ENCODE data around the gene REL.
"Not testable (repeated sequence)": the region's sequence is repeated elsewhere in the genome, so short reads cannot be mapped to it uniquely, and the experiment has no call there.

Gene REL

GRCh38 chr2:60881047-60881932 lies at the start of gene REL:
TSS of gene REL (plus strand) at chr2:60881574. CDS start at chr2:60881841, 267 bp downstream.
- DNase-seq, result peak; percentile 91 to 92

DNA sequence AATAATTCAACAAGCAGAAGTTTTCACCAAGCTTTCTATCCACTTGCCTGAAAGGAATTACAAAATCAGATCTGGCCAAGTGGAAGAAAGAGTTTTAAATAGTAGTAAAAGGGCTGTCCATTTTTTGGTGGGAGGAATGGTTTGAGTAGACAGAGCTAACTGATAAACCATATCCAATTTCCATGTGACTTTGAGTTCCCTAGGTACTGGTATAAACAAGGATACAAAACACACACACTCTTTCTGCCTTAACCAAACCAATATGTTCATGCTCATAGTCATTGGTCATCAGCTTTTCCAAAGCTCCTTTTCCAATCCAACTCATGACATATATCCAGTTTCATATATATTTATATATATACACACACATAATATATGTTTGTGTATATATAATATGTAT lies 49.5 kb upstream of the REL start:
- DNase-seq, result no peak

DNA sequence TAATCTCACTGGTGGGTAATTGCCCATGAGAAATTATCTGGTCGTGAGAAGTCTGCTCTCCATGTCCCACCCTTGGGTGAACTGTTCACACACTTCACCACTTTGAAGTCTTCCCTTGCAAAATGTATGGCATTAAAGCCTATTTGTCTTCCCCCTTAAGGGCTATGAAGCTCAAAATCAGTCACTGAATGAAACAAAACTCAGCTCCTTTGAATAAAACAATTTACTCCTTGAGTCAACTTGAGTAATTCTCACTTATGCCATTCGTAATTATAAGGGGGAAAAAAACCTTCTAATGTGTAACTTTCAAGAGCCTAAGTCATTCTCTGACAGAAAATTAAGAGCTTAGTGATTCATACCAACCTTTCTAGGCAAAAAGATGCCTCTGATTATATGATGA lies 48.8 kb upstream of the REL start:
- DNase-seq, result no peak

DNA sequence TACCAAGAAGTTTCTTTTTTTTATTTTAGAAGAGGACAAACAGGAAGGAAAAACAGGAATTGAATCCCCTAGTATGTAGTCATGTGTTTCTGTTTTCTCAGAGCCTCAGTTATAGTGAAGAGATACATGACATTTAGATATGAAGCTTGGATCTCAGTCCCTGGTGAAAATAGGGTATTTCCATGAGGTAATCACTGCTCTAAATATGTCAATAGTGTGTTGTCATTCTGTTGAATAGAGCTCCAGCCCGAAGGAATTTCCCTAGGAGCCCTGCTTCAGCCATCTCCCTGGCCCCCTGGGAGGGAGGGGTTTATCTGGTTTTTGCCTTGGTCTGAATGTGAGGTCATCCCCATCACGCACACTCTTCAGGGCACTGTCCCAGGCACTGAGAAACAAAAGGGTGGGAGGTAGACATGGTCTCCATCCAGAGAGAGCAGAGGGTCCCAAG lies 47.1 kb upstream of the REL start:
- DNase-seq, result no peak

GRCh38 chr2:60836491-60836890 lies 44.9 kb upstream of the REL start:
- DNase-seq, result no peak

DNA sequence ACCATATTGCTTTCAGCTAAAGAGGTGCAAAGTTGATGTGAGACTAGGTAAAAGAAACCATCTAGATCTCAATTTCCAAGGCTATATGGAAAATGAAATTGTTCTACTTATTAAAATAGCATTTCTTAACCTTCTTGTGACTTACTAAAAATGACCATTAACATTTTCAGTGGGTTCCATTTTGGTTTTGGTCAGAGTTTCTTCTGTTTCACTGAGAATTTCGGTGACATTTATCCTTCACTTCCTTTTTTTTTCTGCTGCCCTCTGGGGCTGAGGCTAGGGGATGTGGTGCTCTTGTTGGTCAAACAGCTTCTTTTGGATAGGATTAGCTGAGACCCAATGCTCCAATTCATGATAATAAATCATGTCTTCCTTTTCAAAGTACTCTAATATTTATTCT lies 44.3 kb upstream of the REL start:
- no peak for DNase-seq

GRCh38 chr2:60838481-60838880 lies 42.9 kb upstream of the REL start:
- no peak for DNase-seq

- DNase-seq, result no peak
These were observed 42.1 kb upstream of the REL start for GRCh38 chr2:60839126-60839813.

GRCh38 chr2:60840880-60841279 lies 40.5 kb upstream of the REL start:
- no peak for DNase-seq

DNA sequence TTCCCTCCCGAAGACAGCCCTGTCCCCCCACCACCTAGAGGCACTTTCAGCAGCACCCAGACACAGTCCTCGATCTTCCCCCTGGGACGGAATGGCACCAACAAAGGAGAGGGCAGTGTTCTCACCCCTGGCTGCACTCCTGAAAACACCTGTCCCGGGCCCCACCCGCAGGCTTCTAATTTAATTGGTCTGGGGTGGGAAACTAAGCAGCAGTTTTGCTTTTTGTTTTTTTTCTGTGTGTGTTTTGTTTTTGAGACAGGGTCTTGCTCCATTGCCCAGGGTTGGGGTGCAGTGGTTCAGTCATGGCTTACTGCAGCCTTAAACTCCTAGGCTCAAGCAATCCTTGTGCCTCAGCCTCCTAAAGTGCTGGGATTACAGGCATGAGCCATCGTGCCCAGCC lies 38.4 kb upstream of the REL start:
- no peak for DNase-seq

DNA sequence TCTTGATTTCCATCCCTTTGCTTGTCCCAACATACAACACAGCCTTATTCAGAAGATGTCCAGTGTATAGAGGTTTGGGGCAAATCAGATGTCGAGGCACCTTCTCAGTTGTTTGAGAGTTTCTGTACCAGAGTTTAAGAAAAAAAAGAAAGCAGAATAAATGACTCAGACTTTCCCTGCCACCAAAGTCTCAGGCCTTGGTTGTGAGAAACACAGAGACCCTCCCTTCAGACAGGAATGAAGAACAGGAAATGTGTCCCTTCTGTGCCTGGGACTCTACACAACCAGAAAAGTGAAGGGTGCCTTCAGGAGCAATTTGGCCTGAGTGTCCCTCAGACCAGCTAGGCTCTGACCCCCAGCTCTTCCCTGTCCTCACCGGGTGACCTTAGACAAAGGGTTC lies 37.3 kb upstream of the REL start:
- DNase-seq, result no peak

DNA sequence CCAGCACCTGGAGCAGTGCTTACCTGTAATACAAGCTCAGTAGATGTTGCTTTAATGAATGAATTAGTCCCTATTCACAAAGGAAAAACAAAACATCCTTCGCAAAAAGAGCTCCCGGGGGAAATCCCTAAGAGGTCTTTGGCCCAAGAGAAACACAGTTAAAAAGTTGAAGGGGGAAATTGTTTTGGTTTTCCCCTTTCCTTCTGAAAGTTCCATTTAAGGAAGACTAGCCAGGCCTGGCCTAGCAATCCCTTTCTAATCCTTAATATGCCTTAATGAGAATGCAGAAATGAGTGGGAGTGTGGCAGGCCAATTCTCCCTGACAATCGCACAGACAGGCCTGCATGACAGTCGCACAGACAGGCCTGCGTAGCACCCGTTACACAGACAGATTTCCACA lies 33.5 kb upstream of the REL start:
- no peak for DNase-seq

GRCh38 chr2:60849187-60849586 lies 32.2 kb upstream of the REL start:
- DNase-seq, result no peak

- no peak for DNase-seq
These were observed 29.0 kb upstream of the REL start for GRCh38 chr2:60852282-60852860.

DNA sequence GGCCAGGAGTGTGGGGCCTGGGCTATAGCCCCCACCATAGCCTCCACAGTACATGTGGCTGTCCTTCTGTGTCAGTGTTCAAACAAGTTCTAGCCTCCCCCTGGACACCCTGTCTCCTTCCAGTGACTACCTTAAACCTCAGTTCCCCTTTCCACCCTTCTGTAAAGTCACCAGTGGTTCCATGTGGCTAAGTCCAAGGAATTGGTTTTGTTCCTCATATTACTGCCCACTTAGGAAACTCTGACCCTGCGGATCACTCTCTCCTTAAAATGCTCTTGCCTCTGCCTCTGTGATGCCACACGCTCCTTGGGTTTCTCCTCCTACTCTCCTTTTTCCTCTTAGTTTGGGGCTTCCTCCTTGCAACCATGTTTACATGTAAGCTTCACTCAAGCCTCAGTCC lies 27.8 kb upstream of the REL start:
- no peak for DNase-seq

DNA sequence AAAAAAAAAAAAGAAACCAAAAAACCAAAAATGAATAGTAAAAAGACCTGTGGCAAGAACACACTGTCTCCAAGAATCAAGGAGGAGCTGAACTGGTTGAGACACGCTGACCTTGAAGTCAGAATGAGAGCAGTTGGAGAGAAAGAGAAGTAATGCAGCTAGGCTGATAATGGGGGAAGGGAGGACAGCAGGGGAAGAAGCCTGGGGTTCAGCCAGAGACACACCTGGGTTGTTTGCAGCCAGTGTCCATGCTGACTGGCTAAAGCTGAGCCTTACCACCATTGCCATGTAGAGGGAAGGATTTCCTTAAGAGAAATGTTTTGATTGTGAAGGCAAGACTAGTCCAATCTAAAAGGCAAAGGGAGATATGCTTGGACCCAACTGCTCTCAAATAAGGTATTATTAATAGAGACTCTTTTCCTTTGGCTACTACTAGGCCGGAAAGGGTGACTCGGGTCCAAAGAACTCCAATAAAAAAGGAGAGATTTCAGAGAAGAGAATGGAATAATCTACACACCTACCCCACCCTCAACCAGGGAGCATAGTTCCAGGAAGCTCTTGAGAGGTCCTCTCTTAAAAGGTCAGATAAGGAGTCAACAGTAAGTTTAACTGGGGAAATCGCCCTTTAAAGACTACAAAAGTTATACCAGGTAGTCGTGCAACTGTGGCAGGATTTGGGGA lies 25.2 kb upstream of the REL start:
- no peak for DNase-seq

DNA sequence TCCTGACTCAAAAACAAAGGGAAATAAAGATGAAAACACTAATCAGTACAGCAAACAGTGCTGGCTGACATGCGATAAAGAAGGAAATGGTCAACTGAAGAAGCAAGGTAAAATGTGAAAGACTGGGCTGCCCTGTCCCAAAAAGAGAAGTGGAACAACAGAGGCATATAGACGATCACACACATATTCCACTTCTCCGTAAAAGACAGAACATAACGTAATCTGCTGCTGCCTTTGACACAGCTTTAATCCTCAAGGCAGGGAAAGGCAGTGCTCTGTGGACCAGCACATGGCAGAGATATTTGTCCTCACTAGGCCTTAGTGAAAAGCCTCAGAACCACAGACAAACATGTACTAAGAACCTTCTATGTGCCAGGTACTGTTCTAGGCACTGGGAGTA lies 24.3 kb upstream of the REL start:
- DNase-seq, result no peak

- DNase-seq, result no peak
These were observed 22.5 kb upstream of the REL start for GRCh38 chr2:60858897-60859311.

GRCh38 chr2:60861736-60862135 lies 19.6 kb upstream of the REL start:
- DNase-seq, result no peak

DNA sequence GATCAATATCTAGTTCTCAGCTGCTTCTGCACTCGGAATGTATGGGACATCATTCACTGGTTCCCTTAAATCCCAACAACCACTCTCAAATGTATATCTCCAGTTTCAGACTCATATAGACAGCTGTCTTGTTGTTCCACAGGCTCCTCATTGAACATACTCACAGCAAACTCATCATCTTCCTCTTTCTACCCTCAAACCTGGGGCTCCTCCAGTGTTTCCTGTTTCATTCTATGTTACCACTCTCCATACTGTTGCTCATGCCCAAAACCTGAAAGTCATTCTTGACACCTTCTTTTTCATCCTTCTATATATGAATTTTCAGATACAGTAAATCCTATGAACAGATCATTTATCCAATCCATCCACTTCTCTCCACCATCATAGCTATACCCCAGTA lies 18.7 kb upstream of the REL start:
- DNase-seq, result no peak

GRCh38 chr2:60865361-60865760 lies 16.0 kb upstream of the REL start:
- not testable (repeated sequence) for DNase-seq

- DNase-seq, result no peak
These were observed 14.4 kb upstream of the REL start for GRCh38 chr2:60867007-60867406.

- DNase-seq, result peak in 1 of 2 experiments; percentile 28
These were observed 13.5 kb upstream of the REL start for GRCh38 chr2:60867848-60868247.

Data from activated CD4-positive, alpha-beta T cell treated with anti-CD3 and anti-CD28 coated beads, Interleukin-2, amount 50 U/mL, for 48 hours (primary cell).